HG03108 (cell line): ENCODE data around the gene RIBC2.

Experiments used
- ATAC-seq: cut with Tn5 transposase; IDR thresholded peaks from one replicate; pipeline ENCODE4 v1.9.1; 2021; ENCODE audit warnings: moderate library complexity; ENCODE audit not compliant: unreplicated experiment

RIBC2 gene

DNA sequence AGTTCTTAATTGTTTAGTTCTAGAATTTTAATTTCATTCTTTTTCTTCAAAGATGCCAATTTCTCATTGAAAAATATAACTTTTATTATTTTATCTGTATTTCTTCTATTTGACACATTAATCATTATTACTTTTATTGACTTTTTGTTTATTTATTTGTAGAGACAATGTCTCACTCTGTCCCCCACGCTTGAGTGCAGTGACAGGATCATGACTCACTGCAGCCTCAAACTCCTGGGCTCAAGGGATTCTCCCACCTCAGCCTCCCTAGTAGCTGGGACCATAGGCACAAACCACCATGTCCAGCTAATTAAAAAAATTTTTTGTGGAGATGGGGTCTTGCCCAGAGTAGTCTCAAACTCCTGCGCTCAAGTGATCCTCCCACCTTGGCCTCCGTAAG is 58.9 kb downstream of the RIBC2 start:
- ATAC-seq = no peak

DNA sequence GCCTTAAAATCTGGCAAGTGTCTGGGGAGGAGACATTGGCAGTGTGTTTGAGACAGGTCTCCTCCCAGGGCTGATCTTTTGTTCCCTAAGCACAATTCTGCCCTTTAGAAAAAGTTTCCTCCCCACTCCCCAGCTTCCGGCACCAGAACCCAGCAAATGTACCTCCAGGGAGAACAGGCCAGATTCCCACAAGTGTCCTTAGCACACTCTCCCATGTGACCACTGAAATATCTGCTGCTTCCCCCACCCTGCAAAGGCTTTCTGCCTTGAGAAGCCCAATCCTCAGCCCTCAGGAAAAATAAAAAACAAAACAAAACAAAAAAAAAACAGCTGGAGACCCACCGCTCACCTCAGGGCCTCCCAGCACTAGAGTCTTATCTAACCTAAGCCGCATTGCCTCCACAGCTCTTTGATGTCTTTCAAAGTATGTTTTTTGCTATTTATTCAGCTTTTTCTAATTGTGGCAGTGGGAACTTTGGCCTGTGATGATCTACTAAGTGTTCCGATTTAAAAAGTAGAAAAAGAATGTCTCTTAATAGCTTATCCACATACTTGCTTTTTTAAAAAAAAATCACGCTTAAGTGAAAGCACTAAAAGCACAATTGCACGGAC is 60.2 kb downstream of the RIBC2 start:
- ATAC-seq = no peak

DNA sequence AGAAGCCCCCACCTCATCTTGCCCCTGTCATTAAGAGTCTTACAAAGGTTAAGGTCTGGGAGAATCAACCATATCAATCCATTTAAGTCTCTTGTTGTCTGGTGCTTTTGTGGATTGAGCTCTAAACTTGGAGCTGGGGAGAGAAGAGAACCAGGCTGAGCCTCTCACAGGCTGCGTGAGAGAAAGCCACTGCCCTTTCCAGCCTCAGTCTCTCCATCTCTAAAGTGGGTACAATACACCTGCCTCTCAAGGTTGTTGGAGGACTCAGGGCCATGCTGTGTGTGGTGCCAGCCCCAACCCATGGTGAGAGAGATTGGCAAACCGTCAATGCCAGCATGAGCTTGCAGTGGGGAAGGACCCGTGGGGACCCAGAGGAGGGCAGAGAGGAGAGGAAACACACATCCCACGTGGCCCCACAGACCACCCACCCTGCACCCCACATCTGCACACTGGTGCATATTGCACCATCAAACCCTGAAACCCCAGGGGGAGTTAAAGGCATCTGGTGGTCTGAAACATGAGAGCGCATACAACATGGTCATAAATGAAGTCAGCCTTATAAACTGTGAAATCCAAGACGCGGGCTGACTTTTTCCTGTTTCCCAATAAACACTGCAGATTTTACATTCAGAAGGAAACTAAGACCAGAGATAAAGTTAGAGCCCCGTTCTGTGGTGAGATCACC is 61.7 kb downstream of the RIBC2 start:
- ATAC-seq = no peak

DNA sequence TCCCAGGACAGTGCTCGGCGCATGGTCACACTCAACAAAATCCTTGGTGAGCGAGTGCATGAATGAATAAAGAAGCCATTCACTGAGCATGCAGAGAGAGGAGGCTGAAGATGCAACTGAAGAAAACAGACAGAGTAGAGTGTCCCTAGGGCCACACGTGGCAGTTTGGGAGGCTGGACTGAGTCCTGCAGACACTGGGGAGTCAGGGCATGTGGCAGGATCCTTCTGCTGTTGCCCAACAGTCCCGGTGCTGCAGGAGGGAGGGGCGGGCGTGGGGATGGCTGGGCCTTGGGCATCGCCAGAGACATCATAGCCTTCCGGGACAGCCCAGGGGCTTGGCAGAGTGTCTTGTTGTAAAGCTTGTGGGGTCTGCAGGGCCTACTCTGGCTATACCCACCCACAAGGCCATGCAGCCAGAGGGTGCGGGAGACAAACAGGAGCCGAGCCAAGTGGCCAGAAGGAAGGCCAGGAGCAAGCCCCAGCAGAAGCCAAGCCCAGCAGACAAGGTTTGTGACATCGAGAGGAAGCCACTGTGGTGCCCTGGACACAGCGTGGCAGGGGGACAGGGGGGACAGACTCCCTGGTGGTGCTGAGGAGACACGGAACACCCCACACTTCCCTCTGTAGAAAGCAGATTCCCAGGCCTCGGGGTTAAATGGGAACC is 62.5 kb downstream of the RIBC2 start:
- ATAC-seq = no peak

DNA sequence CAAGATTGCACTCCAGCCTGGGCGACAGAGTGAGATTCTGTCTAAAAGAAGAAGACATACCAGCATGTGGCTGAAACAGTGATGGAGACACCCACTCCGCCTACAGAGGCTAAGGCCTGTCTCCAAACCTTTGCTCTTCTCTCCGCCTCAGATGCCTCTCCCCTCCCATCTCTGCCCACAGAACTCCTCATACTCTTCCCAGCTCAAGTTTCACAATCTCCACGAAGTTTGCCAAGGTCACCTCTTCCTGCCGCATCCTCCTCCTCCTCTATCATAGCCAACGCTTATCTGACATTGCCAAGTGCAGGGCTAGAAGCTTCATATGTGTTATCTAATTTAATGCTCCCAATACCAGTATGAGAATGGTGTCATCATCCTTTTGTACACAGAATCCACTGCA is 63.3 kb downstream of the RIBC2 start:
- ATAC-seq = no peak

DNA sequence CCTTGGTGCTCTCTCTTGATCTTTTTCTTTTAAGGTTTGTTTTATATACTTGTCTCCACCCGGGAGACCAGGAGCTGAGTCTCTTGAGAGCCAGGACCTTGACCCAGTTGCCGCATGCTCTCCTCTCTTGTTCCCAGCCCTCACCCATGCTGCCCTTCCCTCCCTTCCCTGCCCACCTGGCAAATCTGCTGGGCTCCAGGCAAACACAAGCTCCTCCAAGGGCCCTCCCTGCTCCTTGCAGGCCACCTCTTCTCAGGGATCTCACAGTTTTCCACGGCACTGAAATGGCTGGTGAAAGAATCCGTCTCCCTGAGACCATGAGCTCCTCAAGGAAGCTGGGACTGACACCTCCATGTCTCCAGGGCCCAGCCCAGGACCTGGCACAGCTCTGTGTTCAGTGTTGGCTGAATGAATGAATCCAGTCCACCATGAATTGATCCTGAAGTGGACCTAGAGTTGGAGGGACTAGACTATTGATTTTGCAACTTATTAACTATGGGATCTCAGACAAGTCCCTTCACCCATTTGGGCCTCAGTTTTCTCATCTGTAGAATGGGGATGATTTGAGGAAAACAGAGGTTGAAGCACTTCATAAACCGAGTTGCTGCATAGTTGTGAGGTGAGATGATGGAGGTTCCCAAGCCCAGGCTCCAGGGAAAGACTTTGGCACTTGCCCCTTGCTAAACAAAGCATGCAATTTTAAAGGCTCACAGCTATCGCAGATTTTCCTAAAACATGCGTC is 64.0 kb downstream of the RIBC2 start:
- ATAC-seq = no peak

DNA sequence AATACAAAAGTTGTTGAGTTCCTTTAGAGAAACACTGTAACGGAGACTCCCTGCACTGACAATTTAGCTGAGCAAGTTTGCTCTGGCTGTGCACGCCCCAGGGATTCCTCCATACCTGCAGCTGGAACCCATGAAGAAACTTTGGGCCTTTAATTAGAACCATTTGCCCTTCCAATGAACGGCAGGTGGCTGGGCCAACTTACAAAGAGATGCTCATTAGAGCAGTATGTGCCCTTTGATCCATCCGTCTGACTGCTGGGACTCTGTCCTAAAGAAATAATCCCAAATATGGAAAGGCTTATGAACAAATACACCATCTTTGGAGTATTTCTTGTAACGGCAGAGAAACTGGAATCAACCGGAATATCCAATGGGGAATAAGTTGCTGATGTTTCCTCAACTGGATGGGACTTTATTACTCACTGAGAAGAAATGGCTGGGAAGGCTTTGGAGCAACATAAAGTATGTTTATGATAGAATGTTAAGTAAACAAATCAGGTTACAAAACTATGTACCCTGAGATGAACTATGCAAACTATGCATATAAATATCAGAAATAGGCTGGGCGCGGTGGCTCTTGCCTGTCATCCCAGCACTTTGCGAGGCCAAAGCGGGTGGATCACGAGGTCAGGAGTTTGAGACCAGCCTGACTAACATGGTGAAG is 64.7 kb downstream of the RIBC2 start:
- no peak for ATAC-seq

DNA sequence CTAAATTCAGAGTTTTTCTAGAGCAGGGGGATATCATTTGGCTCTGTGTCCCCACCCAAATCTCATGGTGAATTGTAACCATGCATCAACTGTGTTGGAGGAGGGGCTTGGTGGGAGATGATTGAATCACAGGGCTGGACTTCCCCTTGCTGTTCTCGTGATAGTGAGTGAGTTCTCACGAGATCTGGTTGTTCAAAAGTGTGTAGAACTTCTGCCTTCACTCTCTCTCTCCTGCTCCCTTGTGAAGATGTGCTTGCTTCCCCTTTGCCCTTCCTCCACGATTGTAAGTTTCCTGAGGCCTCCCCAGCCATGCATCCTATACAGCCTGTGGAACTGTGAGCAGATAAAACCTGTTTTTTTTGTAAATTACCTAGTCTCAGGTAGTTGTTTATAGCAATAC is 67.2 kb downstream of the RIBC2 start:
- ATAC-seq = no peak

DNA sequence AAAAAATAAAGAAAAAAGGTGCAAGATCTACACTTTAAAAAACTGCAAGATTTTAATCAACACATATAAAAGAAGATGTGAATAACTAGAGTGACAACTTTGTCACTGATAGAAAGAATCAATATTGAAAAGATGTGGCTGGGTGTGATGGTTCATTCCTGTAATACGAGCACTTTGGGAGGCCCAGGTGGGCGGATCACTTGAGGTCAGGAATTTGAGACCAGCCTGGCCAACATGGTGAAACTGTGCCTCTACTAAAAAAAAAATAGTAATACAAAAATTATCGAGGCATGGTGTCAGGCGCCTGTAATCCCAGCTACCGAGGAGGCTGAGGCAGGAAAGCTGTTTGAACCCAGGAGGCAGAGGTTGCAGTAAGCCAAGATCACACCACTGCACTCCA is 68.2 kb downstream of the RIBC2 start:
- ATAC-seq = no peak
